Tibial nerve (tissue), 3 donors: Measurements from ENCODE around the gene COPS9.

Experiments used
- CTCF ChIP-seq, 5 experiments: fragments of 200-600 bp in 3 of 5; fragments of 450-650 bp in 2 of 5; sonication (generic) in 3 of 5; IDR thresholded peaks; one replicate each; pipeline ENCODE4 v1.5.1; 2016 to 2019; ENCODE audit warnings: antibody characterized with exemption in 5 of 5, mild to moderate bottlenecking in 3 of 5, moderate library complexity in 2 of 5
- POLR2A ChIP-seq, 2 donors: fragments of 450-650 bp; IDR thresholded peaks; one replicate each; pipeline ENCODE4 v1.6.1; 2017; ENCODE audit warnings: antibody characterized with exemption in 2 of 2, mild to moderate bottlenecking in 2 of 2, moderate library complexity in 2 of 2

GRCh38 chr2:240121675-240122074 lies 14.4 kb downstream of the COPS9 start:
- TF ChIP-seq CTCF (IDR thresholded peaks at IDR 0.05) (no peak), POLR2A (IDR thresholded peaks at IDR 0.05) (no peak)
